ENCODE data around the gene EPB41. TPM values are rescaled to one million over a fixed set of nuclear protein-coding genes. Genes with fewer than 3 reads are reported as not detected.

The EPB41 gene
- total RNA-seq, 6 donors from 2014 or later: 43.5 to 109 (median 51.9) TPM

DNA sequence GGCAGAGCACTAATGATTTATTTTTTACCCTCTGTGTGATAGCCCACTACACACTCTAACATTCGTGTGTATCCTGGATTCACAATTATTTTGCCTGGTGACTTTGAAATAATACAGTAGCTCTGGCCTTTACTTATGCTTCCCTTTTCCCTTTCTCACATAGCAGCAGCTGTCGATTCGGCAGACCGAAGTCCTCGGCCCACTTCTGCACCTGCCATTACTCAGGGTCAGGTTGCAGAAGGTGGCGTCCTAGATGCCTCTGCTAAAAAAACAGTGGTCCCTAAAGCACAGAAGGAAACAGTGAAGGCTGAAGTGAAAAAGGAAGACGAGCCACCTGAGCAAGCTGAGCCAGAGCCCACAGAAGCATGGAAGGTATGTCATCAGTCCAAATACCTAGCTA, 138.6 kb downstream of the EPB41 start:
- ATAC-seq (ENCODE audit: low FRiP score in 2 of 2) (no peak), DNase-seq (no peak)
- H3K4me1 ChIP-seq: no peaks in the 10 kb centered on the region
- no peaks in the 10 kb centered on the region for H3K27me3 ChIP-seq
- 94 to 98% methylated on average over 7 of the region's 7 CpGs for WGBS, 2 donors
- H3K36me3 ChIP-seq: peaks cover 0 to 20% (median 0%) of the 10 kb centered on the region in 4 donors
- TF ChIP-seq EP300 (IDR thresholded peaks at IDR 0.05) (no peak), POLR2AphosphoS5 (IDR thresholded peaks at IDR 0.05) (no peak), POLR2A (IDR thresholded peaks at IDR 0.05) (no peak)
- TF ChIP-seq, protein P1, sequence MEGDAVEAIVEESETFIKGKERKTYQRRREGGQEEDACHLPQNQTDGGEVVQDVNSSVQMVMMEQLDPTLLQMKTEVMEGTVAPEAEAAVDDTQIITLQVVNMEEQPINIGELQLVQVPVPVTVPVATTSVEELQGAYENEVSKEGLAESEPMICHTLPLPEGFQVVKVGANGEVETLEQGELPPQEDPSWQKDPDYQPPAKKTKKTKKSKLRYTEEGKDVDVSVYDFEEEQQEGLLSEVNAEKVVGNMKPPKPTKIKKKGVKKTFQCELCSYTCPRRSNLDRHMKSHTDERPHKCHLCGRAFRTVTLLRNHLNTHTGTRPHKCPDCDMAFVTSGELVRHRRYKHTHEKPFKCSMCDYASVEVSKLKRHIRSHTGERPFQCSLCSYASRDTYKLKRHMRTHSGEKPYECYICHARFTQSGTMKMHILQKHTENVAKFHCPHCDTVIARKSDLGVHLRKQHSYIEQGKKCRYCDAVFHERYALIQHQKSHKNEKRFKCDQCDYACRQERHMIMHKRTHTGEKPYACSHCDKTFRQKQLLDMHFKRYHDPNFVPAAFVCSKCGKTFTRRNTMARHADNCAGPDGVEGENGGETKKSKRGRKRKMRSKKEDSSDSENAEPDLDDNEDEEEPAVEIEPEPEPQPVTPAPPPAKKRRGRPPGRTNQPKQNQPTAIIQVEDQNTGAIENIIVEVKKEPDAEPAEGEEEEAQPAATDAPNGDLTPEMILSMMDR (IDR thresholded peaks at IDR 0.05): no peak
- no peaks in the 10 kb centered on the region for H3K9me3 ChIP-seq
- H3K4me3 ChIP-seq: no peak overlapping the region
- H3K27ac ChIP-seq: no peak overlapping the region

GRCh38 chr1:29055160-29055559, 140.8 kb downstream of the EPB41 start:
- H3K9me3 ChIP-seq: no peaks in the 10 kb centered on the region
- WGBS, 2 donors: 100% methylated on average over 1 of the region's 1 CpG
- H3K4me1 ChIP-seq: no peaks in the 10 kb centered on the region
- no peaks in the 10 kb centered on the region for H3K27me3 ChIP-seq
- no peak for ATAC-seq (ENCODE audit: low FRiP score in 2 of 2)
- no peak overlapping the region for H3K4me3 ChIP-seq
- no peak for DNase-seq
- no peak overlapping the region for H3K27ac ChIP-seq
- no peak for TF ChIP-seq POLR2A (IDR thresholded peaks at IDR 0.05)
- no peak for TF ChIP-seq POLR2AphosphoS5 (IDR thresholded peaks at IDR 0.05)
- no peak for TF ChIP-seq EP300 (IDR thresholded peaks at IDR 0.05)
- TF ChIP-seq, protein P1 (IDR thresholded peaks at IDR 0.05): no peak
- peaks cover 0 to 30% (median 0%) of the 10 kb centered on the region in 4 donors for H3K36me3 ChIP-seq

DNA sequence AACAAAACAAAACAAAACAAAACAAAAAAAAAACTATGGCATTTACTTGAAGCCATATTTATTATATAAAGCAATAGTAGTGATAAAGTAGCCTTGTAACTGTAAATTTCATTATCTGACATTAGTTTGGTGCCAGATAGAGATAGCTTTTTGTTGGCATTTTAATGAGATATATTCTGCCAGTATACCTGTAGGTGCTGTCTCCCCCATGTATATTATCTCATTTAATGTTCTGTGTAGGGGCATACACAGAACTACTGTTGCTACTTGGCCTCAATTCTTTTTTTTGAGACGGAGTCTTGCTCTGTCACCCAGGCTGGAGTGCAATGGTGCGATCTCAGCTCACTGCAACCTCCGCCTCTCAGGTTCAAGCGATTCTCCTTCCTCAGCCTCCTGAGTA, 141.9 kb downstream of the EPB41 start:
- ATAC-seq (ENCODE audit: low FRiP score in 2 of 2) (no peak), DNase-seq (no peak)
- TF ChIP-seq POLR2AphosphoS5 (IDR thresholded peaks at IDR 0.05) (no peak), EP300 (IDR thresholded peaks at IDR 0.05) (no peak), POLR2A (IDR thresholded peaks at IDR 0.05) (no peak)
- TF ChIP-seq, protein P1 (IDR thresholded peaks at IDR 0.05): no peak
- H3K27ac ChIP-seq: no peak overlapping the region
- H3K9me3 ChIP-seq: no peaks in the 10 kb centered on the region
- H3K4me1 ChIP-seq: no peaks in the 10 kb centered on the region
- H3K27me3 ChIP-seq: no peaks in the 10 kb centered on the region
- WGBS, 2 donors: 96 to 98% methylated on average over 4 of the region's 4 CpGs
- H3K36me3 ChIP-seq: peaks cover 0 to 32% (median 0%) of the 10 kb centered on the region in 4 donors
- H3K4me3 ChIP-seq: no peak overlapping the region

GRCh38 chr1:29057700-29058099, 143.3 kb downstream of the EPB41 start:
- Histone ChIP-seq H3K4me3 (no peak overlapping the region), H3K27ac (no peak overlapping the region), H3K4me1 (no peaks in the 10 kb centered on the region), H3K36me3 (peaks cover 0 to 30% (median 0%) of the 10 kb centered on the region in 4 donors), H3K27me3 (no peaks in the 10 kb centered on the region), H3K9me3 (no peaks in the 10 kb centered on the region)
- no peak for ATAC-seq (ENCODE audit: low FRiP score in 2 of 2)
- TF ChIP-seq, protein P1 (IDR thresholded peaks at IDR 0.05): no peak
- TF ChIP-seq EP300 (IDR thresholded peaks at IDR 0.05): no peak
- TF ChIP-seq POLR2AphosphoS5 (IDR thresholded peaks at IDR 0.05): no peak
- no peak for TF ChIP-seq POLR2A (IDR thresholded peaks at IDR 0.05)
- DNase-seq: no peak

- 57 to 68% methylated on average over 4 of the region's 4 CpGs for WGBS, 2 donors
- H3K27ac ChIP-seq: no peak overlapping the region
- no peaks in the 10 kb centered on the region for H3K9me3 ChIP-seq
- no peaks in the 10 kb centered on the region for H3K4me1 ChIP-seq
- no peaks in the 10 kb centered on the region for H3K27me3 ChIP-seq
- DNase-seq (no peak), ATAC-seq (ENCODE audit: low FRiP score in 2 of 2) (no peak)
- peaks cover 0 to 33% (median 4%) of the 10 kb centered on the region in 4 donors for H3K36me3 ChIP-seq
- no peak overlapping the region for H3K4me3 ChIP-seq
- TF ChIP-seq, protein P1 (IDR thresholded peaks at IDR 0.05): no peak
- TF ChIP-seq EP300 (IDR thresholded peaks at IDR 0.05) (no peak), POLR2A (IDR thresholded peaks at IDR 0.05) (no peak), POLR2AphosphoS5 (IDR thresholded peaks at IDR 0.05) (no peak)
Measured at GRCh38 chr1:29062157-29062942, 148.0 kb downstream of the EPB41 start.
